Measurements from ENCODE around the gene PIH1D1. TPM values are rescaled to one million over a fixed set of nuclear protein-coding genes. Genes with fewer than 3 reads are reported as not detected.

The PIH1D1 gene
- total and polyA plus RNA-seq, 2 donors: 49.6 to 69.6 TPM

- peak overlapping the region; percentile 89 for H3K4me3 ChIP-seq (ENCODE audit: low read depth, low read length)
- WGBS: 24% methylated on average over 15 of the region's 15 CpGs
- peaks cover 2% of the 10 kb centered on the region for H3K4me1 ChIP-seq (ENCODE audit: insufficient read depth)
- DNase-seq (ENCODE audit: extremely low spot score): no peak
- peaks cover 2% of the 10 kb centered on the region for H3K36me3 ChIP-seq (ENCODE audit: insufficient read depth)
- H3K27ac ChIP-seq (ENCODE audit: low read depth): no peak overlapping the region
Observed at GRCh38 chr19:49488863-49489537, 37.4 kb upstream of the PIH1D1 start.

GRCh38 chr19:49488046-49488862 is 36.6 kb upstream of the PIH1D1 start:
- WGBS: 1% methylated on average over 26 of the region's 26 CpGs
- Histone ChIP-seq H3K4me1 (ENCODE audit: insufficient read depth) (peaks cover 2% of the 10 kb centered on the region), H3K4me3 (ENCODE audit: low read depth, low read length) (peak overlapping the region; percentile 89), H3K27ac (ENCODE audit: low read depth) (peak overlapping the region; percentile 84), H3K36me3 (ENCODE audit: insufficient read depth) (peaks cover 2% of the 10 kb centered on the region)
- no peak for DNase-seq (ENCODE audit: extremely low spot score)

- peaks cover 2% of the 10 kb centered on the region for H3K4me1 ChIP-seq (ENCODE audit: insufficient read depth)
- H3K4me3 ChIP-seq (ENCODE audit: low read depth, low read length): peak within 1 kb of the TSS; percentile 89
- under 1% methylated on average over 57 of the region's 57 CpGs for WGBS
- DNase-seq (ENCODE audit: extremely low spot score): peak; percentile 98
- H3K27ac ChIP-seq (ENCODE audit: low read depth): peak within 1 kb of the TSS; percentile 84
- H3K36me3 ChIP-seq (ENCODE audit: insufficient read depth): peaks cover 2% of the 10 kb centered on the region
Observed at GRCh38 chr19:49487277-49488045, 35.8 kb upstream of the PIH1D1 start, which contains the start of gene RPL13A. Gene RPL13A, plus strand, starts transcription at chr19:49487608. Its CDS starts 22 bp downstream, at chr19:49487630.

GRCh38 chr19:49486710-49487276 is 35.2 kb upstream of the PIH1D1 start:
- WGBS: 63% methylated on average over 23 of the region's 23 CpGs
- peak overlapping the region; percentile 46 for H3K27ac ChIP-seq (ENCODE audit: low read depth)
- peaks cover 2% of the 10 kb centered on the region for H3K36me3 ChIP-seq (ENCODE audit: insufficient read depth)
- H3K4me1 ChIP-seq (ENCODE audit: insufficient read depth): peaks cover 2% of the 10 kb centered on the region
- no peak for DNase-seq (ENCODE audit: extremely low spot score)
- no peak overlapping the region for H3K4me3 ChIP-seq (ENCODE audit: low read depth, low read length)

- H3K4me3 ChIP-seq (ENCODE audit: low read depth, low read length): no peak overlapping the region
Observed at GRCh38 chr19:49486232-49486631, 34.6 kb upstream of the PIH1D1 start.

GRCh38 chr19:49481020-49481683 is 29.5 kb upstream of the PIH1D1 start:
- WGBS: 84% methylated on average over 7 of the region's 7 CpGs
- no peak for DNase-seq (ENCODE audit: extremely low spot score)
- Histone ChIP-seq H3K36me3 (ENCODE audit: insufficient read depth) (no peaks in the 10 kb centered on the region), H3K4me1 (ENCODE audit: insufficient read depth) (no peaks in the 10 kb centered on the region), H3K4me3 (ENCODE audit: low read depth, low read length) (no peak overlapping the region), H3K27ac (ENCODE audit: low read depth) (no peak overlapping the region)

More at GRCh38 chr19:49486232-49486631, 34.6 kb upstream of the PIH1D1 start:
- Histone ChIP-seq H3K36me3 (ENCODE audit: insufficient read depth) (no peaks in the 10 kb centered on the region), H3K27ac (ENCODE audit: low read depth) (no peak overlapping the region), H3K4me1 (ENCODE audit: insufficient read depth) (peaks cover 2% of the 10 kb centered on the region)
- WGBS: 89% methylated on average over 7 of the region's 7 CpGs
- DNase-seq (ENCODE audit: extremely low spot score): no peak

- no peak overlapping the region for H3K4me3 ChIP-seq (ENCODE audit: low read depth, low read length)
- H3K36me3 ChIP-seq (ENCODE audit: insufficient read depth): no peaks in the 10 kb centered on the region
- H3K4me1 ChIP-seq (ENCODE audit: insufficient read depth): no peaks in the 10 kb centered on the region
- H3K27ac ChIP-seq (ENCODE audit: low read depth): no peak overlapping the region
- DNase-seq (ENCODE audit: extremely low spot score): no peak
- 83% methylated on average over 14 of the region's 14 CpGs for WGBS
Observed at GRCh38 chr19:49479975-49480628, 28.5 kb upstream of the PIH1D1 start.

GRCh38 chr19:49475995-49476880 is 24.6 kb upstream of the PIH1D1 start:
- Histone ChIP-seq H3K4me1 (ENCODE audit: insufficient read depth) (no peaks in the 10 kb centered on the region), H3K4me3 (ENCODE audit: low read depth, low read length) (no peak overlapping the region), H3K36me3 (ENCODE audit: insufficient read depth) (no peaks in the 10 kb centered on the region), H3K27ac (ENCODE audit: low read depth) (no peak overlapping the region)
- DNase-seq (ENCODE audit: extremely low spot score): no peak
- WGBS: 51% methylated on average over 27 of the region's 27 CpGs

GRCh38 chr19:49475191-49475917 is 23.7 kb upstream of the PIH1D1 start:
- WGBS: 62% methylated on average over 15 of the region's 15 CpGs

GRCh38 chr19:49474542-49474924 is 22.9 kb upstream of the PIH1D1 start:
- Histone ChIP-seq H3K4me1 (ENCODE audit: insufficient read depth) (no peaks in the 10 kb centered on the region), H3K36me3 (ENCODE audit: insufficient read depth) (no peaks in the 10 kb centered on the region), H3K4me3 (ENCODE audit: low read depth, low read length) (peak overlapping the region; percentile 77), H3K27ac (ENCODE audit: low read depth) (peak overlapping the region; percentile 53)
- no peak for DNase-seq (ENCODE audit: extremely low spot score)
- 8% methylated on average over 11 of the region's 11 CpGs for WGBS

More at GRCh38 chr19:49475191-49475917, 23.7 kb upstream of the PIH1D1 start:
- no peak overlapping the region for H3K4me3 ChIP-seq (ENCODE audit: low read depth, low read length)
- no peak for DNase-seq (ENCODE audit: extremely low spot score)
- H3K27ac ChIP-seq (ENCODE audit: low read depth): peak overlapping the region; percentile 53
- H3K36me3 ChIP-seq (ENCODE audit: insufficient read depth): no peaks in the 10 kb centered on the region
- no peaks in the 10 kb centered on the region for H3K4me1 ChIP-seq (ENCODE audit: insufficient read depth)

GRCh38 chr19:49473868-49474541 is 22.4 kb upstream of the PIH1D1 start, which contains the start of gene FLT3LG:
Gene FLT3LG, plus strand, starts transcription at chr19:49474215. Its CDS starts 425 bp downstream, at chr19:49474640.
- Histone ChIP-seq H3K4me1 (ENCODE audit: insufficient read depth) (no peaks in the 10 kb centered on the region), H3K27ac (ENCODE audit: low read depth) (peak within 1 kb of the TSS; percentile 53), H3K4me3 (ENCODE audit: low read depth, low read length) (peak within 1 kb of the TSS; percentile 77), H3K36me3 (ENCODE audit: insufficient read depth) (no peaks in the 10 kb centered on the region)
- WGBS: under 1% methylated on average over 33 of the region's 33 CpGs
- DNase-seq (ENCODE audit: extremely low spot score): no peak
